Measurements from ENCODE around the gene TEX26. TPM values are rescaled to one million over a fixed set of nuclear protein-coding genes. Genes with fewer than 3 reads are reported as not detected.

TEX26 gene
- total RNA-seq, 6 donors from 2014 or later, result 0.64 to 8.3 TPM; not detected in 4

DNA sequence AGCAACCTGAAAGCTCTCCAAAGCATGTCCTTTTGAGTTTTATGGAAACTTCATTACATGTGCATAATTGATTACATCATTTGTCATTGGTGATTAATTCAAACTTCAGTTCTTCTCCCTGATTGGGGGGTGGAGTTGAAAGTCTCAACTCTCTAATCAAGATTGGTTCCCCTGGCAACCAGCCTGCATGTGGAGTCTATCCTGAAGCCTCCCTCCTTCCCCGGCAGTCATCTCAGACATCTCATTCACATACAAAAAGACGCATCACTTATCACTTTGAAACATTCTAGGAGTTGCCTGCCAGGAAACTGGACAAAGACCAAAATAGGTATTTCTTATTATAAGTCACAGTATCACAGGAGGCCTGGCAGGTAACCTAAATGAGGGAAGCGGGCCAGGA is 50.5 kb downstream of the TEX26 start:
- H3K9me3 ChIP-seq, result no peaks in the 10 kb centered on the region
- DNase-seq (no peak), ATAC-seq (ENCODE audit: low FRiP score in 2 of 2) (no peak)
- H3K27me3 ChIP-seq, result no peaks in the 10 kb centered on the region
- H3K4me1 ChIP-seq, result no peaks in the 10 kb centered on the region
- H3K36me3 ChIP-seq, result no peaks in the 10 kb centered on the region
- 92 to 96% methylated on average over 3 of the region's 3 CpGs for WGBS, 2 donors
- no peak for TF ChIP-seq POLR2AphosphoS5 (IDR thresholded peaks at IDR 0.05)
- TF ChIP-seq EP300 (IDR thresholded peaks at IDR 0.05), result no peak
- TF ChIP-seq POLR2A (IDR thresholded peaks at IDR 0.05), result no peak
- TF ChIP-seq CTCF (IDR thresholded peaks at IDR 0.05), result no peak
- no peak overlapping the region for H3K27ac ChIP-seq
- H3K4me3 ChIP-seq, result no peak overlapping the region

DNA sequence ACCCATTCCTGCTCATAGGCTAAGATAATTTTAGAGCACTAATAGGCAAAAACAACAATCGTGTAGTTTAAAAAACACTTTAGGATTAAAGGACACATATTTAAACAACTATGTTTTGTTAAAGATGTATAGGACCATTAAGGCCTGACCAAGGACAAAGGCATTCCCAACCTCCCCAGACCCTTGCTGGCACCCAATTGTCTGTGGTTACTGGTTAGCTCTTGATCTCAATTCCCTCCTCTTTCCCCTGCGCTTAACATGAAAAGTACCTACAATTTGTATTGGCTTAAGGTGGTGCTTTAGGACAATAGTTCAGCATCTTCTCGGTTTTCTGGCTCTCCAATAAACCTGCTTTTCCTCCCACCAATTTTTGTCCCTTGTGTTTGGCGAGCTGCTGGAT is 51.0 kb downstream of the TEX26 start:
- no peaks in the 10 kb centered on the region for H3K4me1 ChIP-seq
- ATAC-seq (ENCODE audit: low FRiP score in 2 of 2) (no peak), DNase-seq (no peak)
- H3K36me3 ChIP-seq, result no peaks in the 10 kb centered on the region
- TF ChIP-seq EP300 (IDR thresholded peaks at IDR 0.05), result no peak
- no peak for TF ChIP-seq CTCF (IDR thresholded peaks at IDR 0.05)
- TF ChIP-seq POLR2A (IDR thresholded peaks at IDR 0.05), result no peak
- no peak for TF ChIP-seq POLR2AphosphoS5 (IDR thresholded peaks at IDR 0.05)
- 73 to 77% methylated on average over 4 of the region's 4 CpGs for WGBS, 2 donors
- H3K27ac ChIP-seq, result no peak overlapping the region
- no peaks in the 10 kb centered on the region for H3K9me3 ChIP-seq
- no peaks in the 10 kb centered on the region for H3K27me3 ChIP-seq
- no peak overlapping the region for H3K4me3 ChIP-seq

GRCh38 chr13:30984620-30985019 is 52.2 kb downstream of the TEX26 start:
- H3K27me3 ChIP-seq, result no peaks in the 10 kb centered on the region
- H3K27ac ChIP-seq, result no peak overlapping the region
- TF ChIP-seq CTCF (IDR thresholded peaks at IDR 0.05), result no peak
- no peak for TF ChIP-seq POLR2A (IDR thresholded peaks at IDR 0.05)
- TF ChIP-seq POLR2AphosphoS5 (IDR thresholded peaks at IDR 0.05), result no peak
- TF ChIP-seq EP300 (IDR thresholded peaks at IDR 0.05), result no peak
- DNase-seq (no peak), ATAC-seq (ENCODE audit: low FRiP score in 2 of 2) (no peak)
- H3K9me3 ChIP-seq, result no peaks in the 10 kb centered on the region
- 80 to 92% methylated on average over 4 of the region's 4 CpGs for WGBS, 2 donors
- no peaks in the 10 kb centered on the region for H3K4me1 ChIP-seq
- H3K36me3 ChIP-seq, result no peaks in the 10 kb centered on the region
- H3K4me3 ChIP-seq, result no peak overlapping the region

DNA sequence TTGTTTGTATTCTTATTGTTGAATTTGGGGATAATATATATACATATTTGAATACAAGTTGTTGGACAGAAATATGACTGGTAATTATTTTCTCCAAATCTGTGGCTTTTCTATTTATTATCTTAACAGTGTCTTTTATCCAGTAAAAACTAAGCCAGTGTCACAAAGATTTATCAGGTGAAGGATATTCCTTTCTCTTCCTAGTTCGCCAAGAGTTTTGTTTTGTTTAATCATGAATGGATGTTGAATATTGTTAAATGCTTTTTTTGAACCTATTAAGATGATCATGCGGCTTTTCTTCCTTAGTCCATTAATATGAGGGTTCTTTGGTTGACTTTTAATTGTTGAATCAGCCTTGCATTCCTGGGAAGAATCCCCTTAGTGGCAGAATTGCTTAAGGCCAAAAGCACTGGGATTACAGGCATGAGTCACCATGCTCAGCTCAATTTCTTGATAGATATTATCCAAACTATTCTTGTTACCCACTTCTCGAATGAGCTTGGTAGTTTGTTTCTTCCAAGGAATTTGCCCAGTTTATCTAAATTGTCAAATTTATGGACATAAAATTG is 53.3 kb downstream of the TEX26 start:
- TF ChIP-seq POLR2AphosphoS5 (IDR thresholded peaks at IDR 0.05) (no peak), POLR2A (IDR thresholded peaks at IDR 0.05) (no peak), CTCF (IDR thresholded peaks at IDR 0.05) (no peak), EP300 (IDR thresholded peaks at IDR 0.05) (no peak)
- DNase-seq, result no peak
- ATAC-seq (ENCODE audit: low FRiP score in 2 of 2), result no peak
- Histone ChIP-seq H3K27ac (no peak overlapping the region), H3K36me3 (no peaks in the 10 kb centered on the region), H3K4me3 (no peak overlapping the region), H3K27me3 (no peaks in the 10 kb centered on the region), H3K4me1 (no peaks in the 10 kb centered on the region), H3K9me3 (no peaks in the 10 kb centered on the region)
- WGBS, 2 donors, result 84 to 88% methylated on average over 3 of the region's 3 CpGs

GRCh38 chr13:30991184-30991583 is 58.7 kb downstream of the TEX26 start:
- DNase-seq (no peak), ATAC-seq (ENCODE audit: low FRiP score in 2 of 2) (no peak)
- Histone ChIP-seq H3K36me3 (no peaks in the 10 kb centered on the region), H3K4me3 (no peak overlapping the region), H3K9me3 (no peaks in the 10 kb centered on the region), H3K27me3 (no peaks in the 10 kb centered on the region), H3K4me1 (no peaks in the 10 kb centered on the region), H3K27ac (no peak overlapping the region)
- WGBS, 2 donors, result 76 to 84% methylated on average over 8 of the region's 8 CpGs
- TF ChIP-seq EP300 (IDR thresholded peaks at IDR 0.05) (no peak), CTCF (IDR thresholded peaks at IDR 0.05) (no peak), POLR2AphosphoS5 (IDR thresholded peaks at IDR 0.05) (no peak), POLR2A (IDR thresholded peaks at IDR 0.05) (no peak)
